Measurements from ENCODE around the gene THAP10. TPM values are rescaled to one million over a fixed set of nuclear protein-coding genes. Genes with fewer than 3 reads are reported as not detected.
"Not testable (repeated sequence)": the region's sequence is repeated elsewhere in the genome, so short reads cannot be mapped to it uniquely, and the experiment has no call there.

Gene THAP10
- total RNA-seq, 1 donor from 2014 or later = 1.7 TPM

DNA sequence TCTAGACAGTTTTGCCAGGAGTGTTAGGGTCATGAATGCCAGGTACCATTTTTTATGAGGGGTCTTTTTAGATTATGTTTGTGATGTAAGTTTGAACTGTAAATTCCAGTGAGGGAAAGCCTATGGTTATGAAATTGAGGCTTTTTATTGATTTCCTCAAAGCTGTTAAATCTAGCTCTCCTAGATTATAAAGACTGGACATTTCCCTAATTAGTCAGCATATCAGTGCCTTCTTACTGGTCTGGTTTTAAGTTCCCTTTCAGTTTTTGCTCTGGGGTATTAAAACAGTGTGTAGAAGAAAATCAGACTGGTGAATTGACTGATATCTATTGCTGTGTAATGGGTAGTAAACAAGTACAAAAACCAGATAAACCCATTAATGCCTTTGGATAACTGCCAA is 39.6 kb upstream of the THAP10 start:
- no peaks in the 10 kb centered on the region for H3K27me3 Mint-ChIP-seq (ENCODE audit: unreplicated experiment)
- H3K36me3 Mint-ChIP-seq (ENCODE audit: unreplicated experiment) = peaks cover 17% of the 10 kb centered on the region
- H3K4me3 Mint-ChIP-seq (ENCODE audit: unreplicated experiment) = no peak overlapping the region
- H3K9me3 Mint-ChIP-seq (ENCODE audit: unreplicated experiment) = peaks cover 8% of the 10 kb centered on the region
- no peak for DNase-seq (ENCODE audit: extremely low spot score, unreplicated experiment)
- H3K27ac Mint-ChIP-seq (ENCODE audit: unreplicated experiment) = no peak overlapping the region
- no peaks in the 10 kb centered on the region for H3K4me1 Mint-ChIP-seq (ENCODE audit: unreplicated experiment)
- TF ChIP-seq, protein P1, sequence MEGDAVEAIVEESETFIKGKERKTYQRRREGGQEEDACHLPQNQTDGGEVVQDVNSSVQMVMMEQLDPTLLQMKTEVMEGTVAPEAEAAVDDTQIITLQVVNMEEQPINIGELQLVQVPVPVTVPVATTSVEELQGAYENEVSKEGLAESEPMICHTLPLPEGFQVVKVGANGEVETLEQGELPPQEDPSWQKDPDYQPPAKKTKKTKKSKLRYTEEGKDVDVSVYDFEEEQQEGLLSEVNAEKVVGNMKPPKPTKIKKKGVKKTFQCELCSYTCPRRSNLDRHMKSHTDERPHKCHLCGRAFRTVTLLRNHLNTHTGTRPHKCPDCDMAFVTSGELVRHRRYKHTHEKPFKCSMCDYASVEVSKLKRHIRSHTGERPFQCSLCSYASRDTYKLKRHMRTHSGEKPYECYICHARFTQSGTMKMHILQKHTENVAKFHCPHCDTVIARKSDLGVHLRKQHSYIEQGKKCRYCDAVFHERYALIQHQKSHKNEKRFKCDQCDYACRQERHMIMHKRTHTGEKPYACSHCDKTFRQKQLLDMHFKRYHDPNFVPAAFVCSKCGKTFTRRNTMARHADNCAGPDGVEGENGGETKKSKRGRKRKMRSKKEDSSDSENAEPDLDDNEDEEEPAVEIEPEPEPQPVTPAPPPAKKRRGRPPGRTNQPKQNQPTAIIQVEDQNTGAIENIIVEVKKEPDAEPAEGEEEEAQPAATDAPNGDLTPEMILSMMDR (IDR thresholded peaks at IDR 0.05) = no peak

DNA sequence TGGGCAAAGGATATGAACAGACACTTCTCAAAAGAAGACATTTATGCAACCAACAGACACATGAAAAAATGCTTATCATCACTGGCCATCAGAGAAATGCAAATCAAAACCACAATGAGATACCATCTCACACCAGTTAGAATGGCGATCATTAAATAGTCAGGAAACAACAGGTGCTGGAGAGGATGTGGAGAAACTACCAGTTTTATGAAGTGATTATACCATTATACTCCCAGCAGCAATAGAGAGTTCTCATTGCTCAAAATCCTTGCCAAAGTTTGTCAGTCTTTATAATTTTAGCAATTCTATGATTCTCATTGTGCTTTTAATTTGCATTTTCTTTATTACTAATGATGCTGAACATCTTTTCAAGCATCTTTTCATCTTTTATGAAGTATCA is 34.7 kb upstream of the THAP10 start:
- not testable (repeated sequence) for H3K4me1 Mint-ChIP-seq (ENCODE audit: unreplicated experiment); H3K9me3 Mint-ChIP-seq (ENCODE audit: unreplicated experiment); H3K27me3 Mint-ChIP-seq (ENCODE audit: unreplicated experiment); H3K4me3 Mint-ChIP-seq (ENCODE audit: unreplicated experiment); DNase-seq (ENCODE audit: extremely low spot score, unreplicated experiment); H3K27ac Mint-ChIP-seq (ENCODE audit: unreplicated experiment)
- H3K36me3 Mint-ChIP-seq (ENCODE audit: unreplicated experiment) = peaks cover 20% of the 10 kb centered on the region

DNA sequence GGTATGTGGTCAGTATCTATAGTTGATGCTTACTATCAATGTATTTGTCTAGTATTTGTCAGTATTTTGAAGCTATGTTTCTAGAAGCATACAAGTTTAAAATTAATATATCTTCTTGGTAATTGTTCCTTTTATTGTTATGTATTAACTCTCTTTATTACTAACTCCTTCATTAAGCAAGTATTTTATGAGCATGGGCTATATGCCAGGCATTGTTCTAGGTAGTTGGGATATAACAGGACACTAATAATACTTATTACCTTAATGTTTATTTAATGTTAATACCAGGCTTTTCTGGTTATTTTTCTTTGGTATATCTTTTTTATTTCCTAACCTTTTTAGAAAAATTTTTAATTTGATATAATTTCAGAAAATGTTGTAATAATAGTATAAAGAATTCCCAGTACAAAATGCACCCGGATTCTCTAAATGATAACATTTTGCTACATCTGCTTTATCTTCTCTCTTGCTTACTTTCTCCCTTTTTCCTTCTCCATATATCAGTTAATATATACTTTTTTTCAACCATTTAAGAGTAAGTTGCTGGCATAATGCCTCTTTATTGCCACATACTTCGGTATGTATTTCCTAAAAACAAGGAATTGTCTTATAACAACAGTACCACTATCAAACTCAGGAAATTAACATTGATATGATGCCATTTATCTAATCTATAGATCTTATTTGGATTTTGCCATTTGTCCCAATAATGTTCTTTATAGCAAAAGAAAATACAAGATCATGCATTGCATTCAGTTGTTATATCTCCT is 31.3 kb upstream of the THAP10 start:
- H3K4me1 Mint-ChIP-seq (ENCODE audit: unreplicated experiment) = no peaks in the 10 kb centered on the region
- H3K4me3 Mint-ChIP-seq (ENCODE audit: unreplicated experiment) = no peak overlapping the region

DNA sequence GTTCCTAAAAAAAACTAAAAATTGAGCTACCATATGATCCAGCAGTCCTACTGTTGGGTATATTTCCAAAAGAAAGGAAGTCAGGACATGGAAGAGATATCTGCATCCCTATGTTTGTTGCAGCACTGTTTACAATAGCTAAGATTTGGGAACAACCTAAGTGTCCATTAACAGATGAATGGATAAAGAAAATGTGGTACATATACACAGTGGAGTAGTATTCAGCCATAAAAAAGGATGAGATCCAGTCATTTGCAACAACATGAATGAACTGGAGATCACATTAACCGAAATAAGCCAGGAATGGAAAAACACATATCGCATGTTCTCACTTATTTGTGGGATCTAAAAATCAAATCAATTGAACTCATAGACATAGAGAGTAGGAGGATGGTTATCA is 29.9 kb upstream of the THAP10 start:
- Mint-ChIP-seq H3K36me3 (ENCODE audit: unreplicated experiment) (peaks cover 5% of the 10 kb centered on the region), H3K27ac (ENCODE audit: unreplicated experiment) (no peak overlapping the region), H3K27me3 (ENCODE audit: unreplicated experiment) (no peaks in the 10 kb centered on the region), H3K4me1 (ENCODE audit: unreplicated experiment) (no peaks in the 10 kb centered on the region), H3K9me3 (ENCODE audit: unreplicated experiment) (no peaks in the 10 kb centered on the region), H3K4me3 (ENCODE audit: unreplicated experiment) (no peak overlapping the region)
- DNase-seq (ENCODE audit: extremely low spot score, unreplicated experiment) = no peak
- TF ChIP-seq, protein P1 (IDR thresholded peaks at IDR 0.05) = no peak

More for the DNA sequence above, 31.3 kb upstream of the THAP10 start:
- TF ChIP-seq, protein P1 (IDR thresholded peaks at IDR 0.05) = no peak
- Mint-ChIP-seq H3K9me3 (ENCODE audit: unreplicated experiment) (peaks cover 3% of the 10 kb centered on the region), H3K27me3 (ENCODE audit: unreplicated experiment) (no peaks in the 10 kb centered on the region), H3K27ac (ENCODE audit: unreplicated experiment) (no peak overlapping the region), H3K36me3 (ENCODE audit: unreplicated experiment) (peaks cover 8% of the 10 kb centered on the region)
- no peak for DNase-seq (ENCODE audit: extremely low spot score, unreplicated experiment)

DNA sequence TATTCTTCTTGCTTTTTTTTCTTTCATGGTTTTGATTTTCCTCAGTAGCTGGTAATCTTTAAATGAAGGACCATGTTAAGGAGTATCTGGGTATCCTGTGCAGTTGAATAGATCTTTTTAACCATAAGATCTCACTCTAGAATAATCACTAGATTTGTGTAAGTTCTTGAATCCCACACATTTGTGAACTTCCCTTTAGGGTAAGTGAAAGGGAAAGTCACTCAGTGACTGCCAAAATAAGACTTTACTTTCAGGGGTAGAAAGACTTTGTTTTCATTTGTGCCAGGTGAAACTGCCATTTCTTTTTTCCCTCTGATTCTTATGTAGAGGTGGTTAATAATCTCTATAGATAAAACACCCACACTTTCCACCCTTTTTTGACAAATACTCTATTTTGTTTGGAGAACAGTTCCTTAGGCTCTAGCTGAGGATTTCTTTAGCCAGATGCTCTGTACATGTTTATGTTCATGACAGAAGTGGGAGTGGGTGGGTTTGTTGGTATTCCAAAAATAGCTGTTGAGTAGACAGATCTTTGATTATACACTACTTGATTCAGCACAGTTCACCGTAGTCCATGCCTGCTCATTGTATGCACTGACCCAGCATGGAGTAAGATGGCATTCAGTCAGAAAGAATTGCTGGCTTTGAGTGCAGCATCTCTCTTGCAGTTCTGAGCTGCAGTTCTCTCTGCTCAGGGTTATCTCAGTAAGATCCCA is 28.9 kb upstream of the THAP10 start:
- Mint-ChIP-seq H3K27ac (ENCODE audit: unreplicated experiment) (no peak overlapping the region), H3K4me1 (ENCODE audit: unreplicated experiment) (no peaks in the 10 kb centered on the region), H3K27me3 (ENCODE audit: unreplicated experiment) (no peaks in the 10 kb centered on the region), H3K9me3 (ENCODE audit: unreplicated experiment) (no peaks in the 10 kb centered on the region), H3K4me3 (ENCODE audit: unreplicated experiment) (no peak overlapping the region), H3K36me3 (ENCODE audit: unreplicated experiment) (peaks cover 3% of the 10 kb centered on the region)
- TF ChIP-seq, protein P1 (IDR thresholded peaks at IDR 0.05) = no peak
- no peak for DNase-seq (ENCODE audit: extremely low spot score, unreplicated experiment)
